ENCODE data around the gene PRX.

Gene PRX

GRCh38 chr19:40367577-40368434 lies 45.4 kb downstream of the PRX start:
- H3K23ac ChIP-seq (ENCODE audit: low read depth, low read length, poor library complexity), result peak overlapping the region; percentile 91
- no peak overlapping the region for H3K4me2 ChIP-seq (ENCODE audit: insufficient read depth, low read length, poor library complexity, severe bottlenecking)
- H3K4me1 ChIP-seq (ENCODE audit: control insufficient read depth in 2 of 2, insufficient read depth in 1 of 2, low read depth in 1 of 2, low read length in 2 of 2), result peaks cover 12 to 16% of the 10 kb centered on the region in 2 donors
- H3K14ac ChIP-seq (ENCODE audit: low read length), result no peak overlapping the region
- peak overlapping the region; percentile 65 for H4K8ac ChIP-seq (ENCODE audit: low read depth, low read length)
- no peak overlapping the region for H3K4me3 ChIP-seq (ENCODE audit: low read length in 2 of 2)
- peaks cover 34 to 56% of the 10 kb centered on the region in 2 donors for H3K36me3 ChIP-seq (replicated peaks in 1 of 2; ENCODE audit: control insufficient read depth in 2 of 2, insufficient read depth in 2 of 2, low read length in 2 of 2)
- H3K18ac ChIP-seq (ENCODE audit: low read length), result no peak overlapping the region
- no peak overlapping the region for H2BK5ac ChIP-seq (ENCODE audit: low read length)
- no peak overlapping the region for H2BK120ac ChIP-seq (ENCODE audit: low read depth, low read length)
- peak overlapping the region; percentile 70 for H3K9ac ChIP-seq (ENCODE audit: low read depth, low read length, poor library complexity)
- no peak overlapping the region for H2AFZ ChIP-seq (ENCODE audit: low read length)
- H3K4ac ChIP-seq (ENCODE audit: low read length), result no peak overlapping the region
- DNase-seq (ENCODE audit: low spot score), result no peak
- H4K91ac ChIP-seq (ENCODE audit: low read depth, low read length, poor library complexity), result no peak overlapping the region
- H2BK15ac ChIP-seq (ENCODE audit: low read length), result no peak overlapping the region
- peak overlapping the region; percentile 75 for H2AK5ac ChIP-seq (ENCODE audit: low read depth, low read length)
- H3K79me1 ChIP-seq (ENCODE audit: low read depth, low read length), result peaks cover 2% of the 10 kb centered on the region
- H2BK12ac ChIP-seq (ENCODE audit: low read length), result no peak overlapping the region
- H3K27me3 ChIP-seq (ENCODE audit: control insufficient read depth in 3 of 3, insufficient read depth in 3 of 3, low read depth in 1 of 3, low read length in 3 of 3), result no peaks in the 10 kb centered on the region
- no peak overlapping the region for H3K27ac ChIP-seq (replicated peaks; ENCODE audit: low read length)
- H3K9me3 ChIP-seq (replicated peaks in 1 of 2; ENCODE audit: control insufficient read depth in 2 of 2, insufficient read depth in 1 of 2, low read depth in 1 of 2, low read length in 2 of 2), result no peaks in the 10 kb centered on the region
- no CpG with 5 or more reads among the region's 16 CpGs for WGBS, 2 donors (ENCODE audit: extremely low coverage in 2 of 2, insufficient read length in 2 of 2, insufficient replicate concordance in 1 of 2)

GRCh38 chr19:40366697-40367561 lies 46.2 kb downstream of the PRX start:
- Histone ChIP-seq H3K4me3 (ENCODE audit: low read length in 2 of 2) (peak overlapping the region; percentile 73 to 84), H3K18ac (ENCODE audit: low read length) (peak overlapping the region; percentile 81), H2BK5ac (ENCODE audit: low read length) (no peak overlapping the region), H2BK12ac (ENCODE audit: low read length) (no peak overlapping the region), H3K4ac (ENCODE audit: low read length) (no peak overlapping the region), H2AFZ (ENCODE audit: low read length) (peak overlapping the region; percentile 68), H2BK15ac (ENCODE audit: low read length) (peak overlapping the region; percentile 99), H3K9ac (ENCODE audit: low read depth, low read length, poor library complexity) (peak overlapping the region; percentile 70), H2BK120ac (ENCODE audit: low read depth, low read length) (no peak overlapping the region), H2AK5ac (ENCODE audit: low read depth, low read length) (peak overlapping the region; percentile 99), H4K91ac (ENCODE audit: low read depth, low read length, poor library complexity) (no peak overlapping the region), H4K8ac (ENCODE audit: low read depth, low read length) (no peak overlapping the region), H3K4me2 (ENCODE audit: insufficient read depth, low read length, poor library complexity, severe bottlenecking) (peak overlapping the region; percentile 83), H3K36me3 (replicated peaks in 1 of 2; ENCODE audit: control insufficient read depth in 2 of 2, insufficient read depth in 2 of 2, low read length in 2 of 2) (peaks cover 28 to 47% of the 10 kb centered on the region in 2 donors), H3K9me3 (replicated peaks in 1 of 2; ENCODE audit: control insufficient read depth in 2 of 2, insufficient read depth in 1 of 2, low read depth in 1 of 2, low read length in 2 of 2) (no peaks in the 10 kb centered on the region), H3K14ac (ENCODE audit: low read length) (peak overlapping the region; percentile 63), H3K27ac (replicated peaks; ENCODE audit: low read length) (peak overlapping the region; percentile 72), H3K79me1 (ENCODE audit: low read depth, low read length) (peaks cover 2% of the 10 kb centered on the region), H3K4me1 (ENCODE audit: control insufficient read depth in 2 of 2, insufficient read depth in 1 of 2, low read depth in 1 of 2, low read length in 2 of 2) (peaks cover 12 to 16% of the 10 kb centered on the region in 2 donors), H3K27me3 (ENCODE audit: control insufficient read depth in 3 of 3, insufficient read depth in 3 of 3, low read depth in 1 of 3, low read length in 3 of 3) (no peaks in the 10 kb centered on the region), H3K23ac (ENCODE audit: low read depth, low read length, poor library complexity) (peak overlapping the region; percentile 39)
- DNase-seq (ENCODE audit: low spot score), result peak; percentile 58
- WGBS, 2 donors (ENCODE audit: extremely low coverage in 2 of 2, insufficient read length in 2 of 2, insufficient replicate concordance in 1 of 2), result no CpG with 5 or more reads among the region's 27 CpGs

GRCh38 chr19:40365613-40366401 lies 47.4 kb downstream of the PRX start:
- Histone ChIP-seq H2AK5ac (ENCODE audit: low read depth, low read length) (peak overlapping the region; percentile 99), H3K36me3 (replicated peaks in 1 of 2; ENCODE audit: control insufficient read depth in 2 of 2, insufficient read depth in 2 of 2, low read length in 2 of 2) (peaks cover 19 to 36% of the 10 kb centered on the region in 2 donors), H3K4ac (ENCODE audit: low read length) (no peak overlapping the region), H3K4me3 (ENCODE audit: low read length in 2 of 2) (peak overlapping the region; percentile 73 to 84), H3K79me1 (ENCODE audit: low read depth, low read length) (no peaks in the 10 kb centered on the region), H2BK15ac (ENCODE audit: low read length) (peak overlapping the region; percentile 99), H3K23ac (ENCODE audit: low read depth, low read length, poor library complexity) (peak overlapping the region; percentile 96), H3K4me1 (ENCODE audit: control insufficient read depth in 2 of 2, insufficient read depth in 1 of 2, low read depth in 1 of 2, low read length in 2 of 2) (peaks cover 12 to 16% of the 10 kb centered on the region in 2 donors), H2AFZ (ENCODE audit: low read length) (peak overlapping the region; percentile 87), H3K9me3 (replicated peaks in 1 of 2; ENCODE audit: control insufficient read depth in 2 of 2, insufficient read depth in 1 of 2, low read depth in 1 of 2, low read length in 2 of 2) (no peaks in the 10 kb centered on the region), H3K14ac (ENCODE audit: low read length) (no peak overlapping the region), H3K27me3 (ENCODE audit: control insufficient read depth in 3 of 3, insufficient read depth in 3 of 3, low read depth in 1 of 3, low read length in 3 of 3) (no peaks in the 10 kb centered on the region), H2BK12ac (ENCODE audit: low read length) (peak overlapping the region; percentile 63), H2BK120ac (ENCODE audit: low read depth, low read length) (no peak overlapping the region), H3K27ac (replicated peaks; ENCODE audit: low read length) (peak overlapping the region; percentile 72), H3K4me2 (ENCODE audit: insufficient read depth, low read length, poor library complexity, severe bottlenecking) (peak overlapping the region; percentile 83), H4K91ac (ENCODE audit: low read depth, low read length, poor library complexity) (no peak overlapping the region), H4K8ac (ENCODE audit: low read depth, low read length) (no peak overlapping the region), H3K9ac (ENCODE audit: low read depth, low read length, poor library complexity) (peak overlapping the region; percentile 94), H2BK5ac (ENCODE audit: low read length) (peak overlapping the region; percentile 93), H3K18ac (ENCODE audit: low read length) (peak overlapping the region; percentile 83)
- DNase-seq (ENCODE audit: low spot score), result peak; percentile 87
- WGBS, 2 donors (ENCODE audit: extremely low coverage in 2 of 2, insufficient read length in 2 of 2, insufficient replicate concordance in 1 of 2), result no CpG with 5 or more reads among the region's 28 CpGs

Measured in neuronal stem cell (in vitro differentiated cells).